H1 (cell line): ENCODE results near the gene APP. TPM values are rescaled to one million over a fixed set of nuclear protein-coding genes. Genes with fewer than 3 reads are reported as not detected.

ENCODE experiments used
- BACH1 ChIP-seq: IDR thresholded peaks from 2 replicates; pipeline ENCODE4 v1.6.1; 2012; ENCODE audit warnings: low read length, improper control_type of control experiment
- CBX8 ChIP-seq: fragments of 300-800, 300-1000 bp; sonication (generic); IDR thresholded peaks from 2 replicates; pipeline ENCODE4 v1.7.1; 2016; ENCODE audit warnings: low read depth, low read length, borderline replicate concordance
- EZH2 ChIP-seq: fragments of 200-600 bp; sonication (generic); IDR thresholded peaks from 2 replicates; pipeline ENCODE4 v1.7.1; 2012; ENCODE audit warnings: low read depth, mild to moderate bottlenecking, moderate library complexity, low read length, inconsistent platforms; ENCODE audit not compliant: severe bottlenecking
- FOSL1 ChIP-seq: IDR thresholded peaks from 2 replicates; pipeline ENCODE4 v1.6.1; 2011; ENCODE audit warnings: mild to moderate bottlenecking, low read depth, low read length, moderate library complexity; ENCODE audit not compliant: insufficient read depth
- RFX5 ChIP-seq: IDR thresholded peaks from 2 replicates; pipeline ENCODE4 v1.6.1; 2011; ENCODE audit warnings: low read depth, low read length, improper control_type of control experiment, borderline replicate concordance
- SIRT6 ChIP-seq: IDR thresholded peaks from one replicate; pipeline ENCODE4 v1.7.1; 2012; ENCODE audit warnings: low read length, inconsistent platforms
- SP2 ChIP-seq: IDR thresholded peaks from 2 replicates; pipeline ENCODE4 v1.6.1; 2012; ENCODE audit warnings: mild to moderate bottlenecking, low read length, inconsistent platforms
- SRF ChIP-seq: IDR thresholded peaks from 2 replicates; pipeline ENCODE4 v1.6.1; 2011; ENCODE audit warnings: mild to moderate bottlenecking, low read depth, low read length, moderate library complexity
- polyA plus RNA-seq, 7 experiments: library from polyadenylated mRNA; depleted of rRNA in 3 of 7; stranded (reverse) in 5 of 7; unstranded in 2 of 7; fragments of >200 nt in 5 of 7; fragments of 200-250 nt in 2 of 7; gene quantifications; 1 replicate in 5 of 7; 2 replicates in 1 of 7; 4 replicates in 1 of 7; pipeline versions ENCODE4 v1.2.1 to v1.2.3, GENCODE V29; 2011 to 2013; ENCODE audit warnings: missing spikeins in 2 of 7, mixed read lengths in 2 of 7
- total RNA-seq: library from RNA; stranded (reverse); fragmentation: NEBNext Ultra II Directional; extraction: Animal tissue kit (Norgen Biotek cat#: 25700); gene quantifications from 2 replicates; pipeline ENCODE4 v1.2.1, GENCODE V29; 2021

Gene APP
- total and polyA plus RNA-seq, 2 of the 8 experiments (the other 6 are each of a cell fraction or from before 2014, with no cell fraction given) = 375 to 551 TPM

- TF ChIP-seq RFX5 (no peak), EZH2 (no peak), FOSL1 (no peak), SIRT6 (no peak), SP2 (no peak), CBX8 (no peak), SRF (no peak), BACH1 (no peak)
Observed at GRCh38 chr21:26057477-26058170, 112.9 kb downstream of the APP start (continued).
